NCI-H2029 treated with DMSO at 0.1 percent for 48 hours (cell line): Measurements from ENCODE around the gene CREB3.

ENCODE experiments used
- DNase-seq: peaks from one replicate; lab custom pipeline; 2025; lab: John Stamatoyannopoulos, UW

Gene CREB3, protein sequence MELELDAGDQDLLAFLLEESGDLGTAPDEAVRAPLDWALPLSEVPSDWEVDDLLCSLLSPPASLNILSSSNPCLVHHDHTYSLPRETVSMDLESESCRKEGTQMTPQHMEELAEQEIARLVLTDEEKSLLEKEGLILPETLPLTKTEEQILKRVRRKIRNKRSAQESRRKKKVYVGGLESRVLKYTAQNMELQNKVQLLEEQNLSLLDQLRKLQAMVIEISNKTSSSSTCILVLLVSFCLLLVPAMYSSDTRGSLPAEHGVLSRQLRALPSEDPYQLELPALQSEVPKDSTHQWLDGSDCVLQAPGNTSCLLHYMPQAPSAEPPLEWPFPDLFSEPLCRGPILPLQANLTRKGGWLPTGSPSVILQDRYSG

GRCh38 chr9:35732185-35732799 is at the start of gene CREB3, which contains the start of gene TLN1:
Gene CREB3 (plus strand): TSS chr9:35732666. CDS start chr9:35732773, 107 bp downstream.
Gene TLN1 (minus strand): TSS chr9:35732195. CDS start chr9:35725694, 6,501 bp downstream.
- DNase-seq = peak; percentile 98

- no peak for DNase-seq
Observed at GRCh38 chr9:35683323-35683722, 49.1 kb upstream of the CREB3 start.

DNA sequence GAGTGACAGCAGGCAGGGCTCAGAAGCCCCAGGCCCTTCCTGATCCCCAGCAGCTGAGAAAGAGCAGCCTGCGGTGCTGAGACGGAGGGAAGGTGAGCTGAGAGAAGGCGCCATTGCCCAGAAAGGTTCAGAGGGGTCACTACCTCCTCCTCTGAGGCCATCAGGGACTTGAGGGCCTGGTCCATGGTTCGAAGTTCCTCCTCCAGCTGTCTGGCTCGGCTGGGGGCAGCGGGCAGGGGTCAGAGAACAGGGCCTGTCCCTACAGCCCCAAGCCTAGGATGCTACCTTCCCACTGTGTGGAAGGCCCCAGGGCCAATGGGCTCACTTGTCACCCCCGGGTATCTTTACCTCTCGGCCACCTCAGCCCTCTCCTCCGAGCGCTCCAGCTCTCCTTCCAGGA is 47.5 kb upstream of the CREB3 start:
- no peak for DNase-seq

GRCh38 chr9:35685506-35685905 is 47.0 kb upstream of the CREB3 start:
- no peak for DNase-seq

DNA sequence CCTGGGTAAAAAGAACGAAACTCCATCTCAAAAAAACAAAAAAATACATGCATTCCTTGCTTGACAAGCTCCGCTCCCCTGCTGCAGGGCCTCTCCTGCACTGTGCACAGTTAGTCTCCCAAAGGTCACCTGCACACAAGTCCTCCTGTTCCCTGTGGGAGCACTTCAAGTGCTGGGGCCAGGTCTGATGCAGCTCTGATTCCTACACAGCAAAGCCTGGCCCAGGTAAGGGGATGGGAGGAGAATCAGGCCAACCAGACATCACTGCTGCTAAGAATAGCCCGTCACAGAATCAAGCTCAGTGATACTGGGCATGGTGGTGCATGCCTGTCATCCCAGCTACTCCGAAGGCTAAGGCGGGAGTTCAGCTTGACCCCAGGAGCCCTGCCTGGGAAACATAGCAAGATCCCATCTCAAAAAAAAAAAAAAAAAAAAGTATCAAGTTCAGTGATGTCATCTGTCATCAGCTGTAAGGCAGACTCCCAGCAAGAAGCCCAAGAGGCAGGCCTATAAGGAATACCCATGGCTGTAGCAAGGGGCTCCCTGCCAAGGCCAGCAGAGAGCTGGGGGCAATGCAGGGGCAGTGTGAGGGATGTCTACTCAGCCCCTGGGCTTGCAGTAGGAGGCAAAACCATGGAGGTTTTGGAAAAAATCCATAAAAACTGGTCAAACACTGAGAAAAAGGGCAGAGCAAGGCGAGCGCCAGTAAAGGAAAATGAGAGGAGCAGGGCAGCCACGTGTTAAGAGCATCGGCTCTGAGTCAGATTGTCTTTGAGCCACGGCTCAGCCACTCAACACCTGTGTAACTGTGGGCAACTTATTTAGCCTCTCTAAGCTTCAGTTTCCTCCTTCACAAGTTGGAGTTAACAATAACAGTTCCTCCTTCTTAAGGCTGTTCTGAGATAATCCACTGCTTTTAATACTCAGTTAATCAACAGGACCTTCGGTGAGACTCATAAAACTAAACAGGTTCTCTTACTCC is 46.0 kb upstream of the CREB3 start:
- DNase-seq = no peak

DNA sequence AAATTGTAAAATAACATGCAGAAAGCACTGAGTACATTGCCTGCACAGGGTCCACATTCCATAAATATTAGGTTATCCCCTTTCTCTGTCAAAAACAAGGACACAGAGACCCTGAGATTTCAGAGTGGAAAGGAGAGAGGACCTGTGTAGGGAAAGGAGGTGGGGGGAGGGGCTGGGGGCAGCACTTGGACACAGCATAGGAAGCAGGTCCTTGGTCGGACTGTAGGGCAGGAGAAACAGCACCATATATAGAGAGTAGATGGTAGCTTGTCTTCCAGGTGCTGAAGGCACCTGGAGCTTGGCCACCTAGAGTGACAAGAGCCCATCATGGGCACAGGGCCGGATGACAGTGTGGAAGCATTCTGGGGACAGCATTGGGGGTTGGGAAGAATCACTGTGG is 45.2 kb upstream of the CREB3 start:
- DNase-seq = no peak

DNA sequence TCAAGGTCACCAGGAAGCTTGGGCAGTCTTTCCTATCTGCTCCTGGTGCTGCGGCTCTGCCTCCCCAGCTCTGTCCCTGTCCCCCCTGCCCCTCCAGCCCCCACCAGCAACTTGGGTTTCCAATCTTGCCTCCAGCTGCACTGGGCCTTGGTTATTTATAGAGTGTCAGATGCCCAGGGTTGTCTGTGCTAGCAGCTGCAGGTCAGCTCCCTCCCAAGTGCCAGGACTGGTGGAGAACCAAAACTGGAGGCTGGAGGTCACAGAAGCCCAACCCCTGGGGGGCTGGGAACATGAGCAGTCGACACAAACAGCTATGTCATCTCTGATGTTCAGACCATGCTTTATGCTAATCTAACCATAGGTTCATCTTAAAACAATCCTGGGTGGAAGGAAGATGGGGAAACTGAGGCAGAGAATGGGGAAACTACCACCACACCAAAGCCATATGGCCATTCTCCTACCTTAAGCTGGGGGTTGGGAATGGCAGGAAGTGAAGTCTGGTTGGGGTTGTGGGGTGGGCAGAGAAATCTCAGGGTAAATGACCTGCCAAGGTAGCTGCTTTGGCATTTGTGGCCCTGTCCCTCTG is 44.4 kb upstream of the CREB3 start:
- DNase-seq = no peak

GRCh38 chr9:35688558-35689541 is 43.6 kb upstream of the CREB3 start:
- no peak for DNase-seq

DNA sequence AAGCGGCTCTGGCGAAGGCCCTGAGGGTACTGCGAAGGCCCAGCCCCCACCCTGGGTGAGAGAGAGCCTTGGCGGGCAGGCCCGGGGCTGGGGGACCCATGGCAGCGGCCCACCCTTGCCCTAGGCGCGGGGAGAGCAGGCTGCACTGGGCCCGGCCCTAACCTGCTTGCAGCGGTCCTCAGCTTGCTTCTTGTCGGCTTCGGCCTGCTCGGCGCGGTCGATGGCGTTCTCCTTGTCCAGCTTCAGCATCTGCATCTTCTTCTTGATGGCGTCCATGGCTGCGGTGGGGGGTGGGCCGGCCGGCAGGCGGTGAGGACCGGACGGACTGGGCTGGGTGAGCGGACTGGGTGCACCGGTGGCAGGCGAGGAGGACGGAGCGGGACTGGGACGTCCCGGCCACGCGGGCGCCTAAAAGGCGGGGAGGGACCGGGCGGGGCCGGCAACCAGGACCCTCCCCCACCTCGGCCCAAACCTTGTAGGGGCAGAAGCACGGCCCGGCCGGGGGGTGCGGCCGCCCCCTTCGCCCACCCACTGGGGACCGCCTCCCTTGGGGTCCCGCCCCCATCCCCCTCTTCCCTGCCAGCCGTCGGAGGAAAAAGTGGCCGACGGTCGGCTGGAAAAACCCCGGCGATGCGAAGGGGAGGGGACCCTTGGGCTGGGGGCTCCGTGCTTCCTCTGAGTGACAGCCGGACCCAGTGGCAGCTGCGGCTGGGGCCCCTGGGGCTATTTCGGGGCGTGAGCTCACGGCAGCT is 42.7 kb upstream of the CREB3 start, which contains the start of gene TPM2:
TPM2 (minus strand) TSS at position 384 of the 752 bp plus-strand sequence; CDS start at position 276, 108 bp downstream.
- no peak for DNase-seq

DNA sequence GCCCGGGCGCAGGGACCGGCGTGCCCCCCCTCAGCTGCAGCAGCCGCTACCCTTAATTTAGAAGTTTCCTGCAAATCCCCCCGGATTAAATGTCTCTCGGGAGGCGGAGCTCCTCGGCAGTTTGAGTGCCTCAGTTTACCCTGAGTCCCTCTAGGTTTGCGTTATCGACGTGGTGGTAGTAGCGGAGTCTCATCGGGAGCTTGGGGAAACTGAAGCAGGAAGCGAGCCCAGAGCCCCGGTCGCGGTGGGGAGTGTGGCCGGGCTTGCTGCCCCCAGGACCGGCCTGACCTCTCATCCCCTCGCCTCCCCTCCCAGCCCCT is 42.2 kb upstream of the CREB3 start:
- no peak for DNase-seq

GRCh38 chr9:35690614-35691333 is 41.7 kb upstream of the CREB3 start:
- DNase-seq = no peak

DNA sequence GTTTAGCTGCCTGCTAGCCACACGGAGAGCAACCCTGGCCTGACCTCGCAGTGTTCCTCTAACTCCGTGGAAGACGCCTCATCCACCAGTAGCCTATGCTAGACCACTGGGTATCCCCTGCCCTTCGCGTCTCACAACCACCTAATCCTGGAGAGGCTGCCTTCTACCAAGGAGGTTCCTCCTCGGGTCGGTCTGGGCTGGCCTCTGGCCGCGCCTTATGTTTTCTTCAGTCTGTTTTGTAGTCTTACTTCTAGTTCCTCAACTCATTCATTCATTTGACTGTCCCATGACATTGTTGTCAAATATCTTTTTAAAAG is 41.2 kb upstream of the CREB3 start:
- DNase-seq = no peak

DNA sequence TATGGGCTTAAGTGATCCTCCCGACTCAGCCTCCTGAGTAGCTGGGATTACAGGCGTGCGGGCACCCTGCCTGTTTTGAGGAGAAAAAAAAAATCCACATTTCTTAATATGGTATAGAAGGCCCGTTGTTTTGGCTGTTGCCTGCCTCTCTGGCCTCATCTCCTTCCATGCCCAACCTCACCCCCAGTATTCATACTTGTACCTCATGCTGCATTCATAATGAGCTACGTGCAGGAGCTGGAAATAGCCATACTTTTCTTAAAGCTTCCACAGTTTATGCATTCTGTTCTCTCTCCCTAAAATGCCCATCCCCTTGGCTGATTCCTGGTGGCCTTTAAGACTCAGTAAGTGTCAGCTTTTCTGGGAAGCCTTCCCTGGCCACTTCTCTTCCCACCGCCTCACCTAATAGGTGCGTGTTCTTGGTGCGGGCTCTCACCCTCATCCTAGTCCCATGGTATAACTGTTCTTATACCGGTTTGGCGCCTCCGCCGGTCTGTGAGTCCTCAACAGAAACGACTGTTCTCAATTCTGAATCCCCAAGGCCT is 40.6 kb upstream of the CREB3 start:
- no peak for DNase-seq

DNA sequence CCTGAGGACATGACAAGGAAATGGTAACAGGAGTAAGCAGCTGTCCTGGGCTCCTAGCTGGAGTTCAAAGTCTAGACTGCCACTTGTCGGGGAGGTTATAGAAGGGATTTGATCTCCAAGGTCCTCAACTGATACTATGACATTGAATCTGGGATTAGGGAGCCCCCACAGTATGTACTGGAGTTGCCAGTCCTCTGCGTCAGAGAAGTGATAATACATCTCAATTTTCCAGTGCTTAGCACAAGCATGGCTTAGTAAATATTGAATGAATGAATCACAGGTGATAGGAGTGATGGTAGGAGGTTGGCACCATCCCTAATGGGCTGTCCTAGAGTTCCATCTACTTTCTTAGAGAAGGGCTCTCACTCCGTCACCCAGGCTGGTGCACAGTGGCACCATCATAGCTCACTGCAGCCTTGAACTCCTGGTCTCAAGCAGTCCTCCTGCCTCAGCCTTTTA is 36.5 kb upstream of the CREB3 start:
- DNase-seq = no peak

DNA sequence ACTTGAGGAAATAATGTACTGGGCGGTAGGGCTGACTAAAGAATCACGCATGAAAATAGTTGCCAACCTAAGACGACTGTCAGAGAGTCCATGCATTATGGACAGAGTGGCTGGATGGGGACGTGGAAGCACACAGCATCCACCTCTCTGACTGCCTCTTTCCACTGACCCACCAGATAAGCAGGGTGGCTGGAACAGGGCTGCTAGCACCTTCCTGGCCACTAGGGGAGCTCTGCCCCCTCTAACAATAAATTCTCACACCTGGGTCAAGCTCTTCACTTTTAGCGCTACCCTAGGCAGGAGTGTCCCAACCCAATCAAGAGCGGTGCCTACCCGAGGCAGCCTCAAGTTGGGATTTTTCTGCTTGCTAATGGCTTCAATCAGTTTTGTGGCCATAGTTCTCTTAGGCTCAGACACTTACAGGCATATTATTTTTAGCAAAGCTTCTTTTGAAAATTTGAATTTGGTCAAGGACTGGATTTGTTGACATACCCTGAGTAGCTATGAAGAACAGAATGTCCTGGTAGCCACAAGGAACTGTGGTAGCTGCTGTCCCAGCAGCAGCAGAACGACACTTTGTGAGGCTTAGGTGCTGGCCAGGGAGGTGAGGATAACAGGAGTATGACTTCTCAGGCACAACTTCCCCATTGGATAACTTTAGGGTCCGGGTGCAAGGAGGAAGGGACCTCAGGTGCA is 35.8 kb upstream of the CREB3 start:
- DNase-seq = peak; percentile 34

DNA sequence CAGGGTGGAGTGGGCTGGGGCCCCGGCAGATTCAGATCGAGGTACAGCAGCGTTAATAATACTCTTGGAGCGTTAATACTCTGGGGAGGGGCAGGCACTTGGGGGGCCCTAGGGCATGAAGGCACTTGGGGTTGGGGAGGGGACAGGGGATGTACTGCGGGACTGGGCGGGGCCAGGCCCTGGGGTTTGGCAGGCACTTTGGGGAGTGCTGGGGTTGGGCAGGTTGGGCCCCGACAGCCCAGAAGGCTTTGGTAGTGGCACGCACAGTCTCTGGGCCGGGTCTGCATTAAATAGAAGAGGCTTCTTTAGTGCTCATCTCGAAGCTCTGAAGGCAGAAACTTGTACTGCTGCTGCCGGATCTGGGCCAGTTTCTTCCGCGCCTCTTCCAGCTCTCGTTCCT is 35.0 kb upstream of the CREB3 start:
- no peak for DNase-seq

- DNase-seq = no peak
Observed at GRCh38 chr9:35698231-35698630, 34.2 kb upstream of the CREB3 start.

DNA sequence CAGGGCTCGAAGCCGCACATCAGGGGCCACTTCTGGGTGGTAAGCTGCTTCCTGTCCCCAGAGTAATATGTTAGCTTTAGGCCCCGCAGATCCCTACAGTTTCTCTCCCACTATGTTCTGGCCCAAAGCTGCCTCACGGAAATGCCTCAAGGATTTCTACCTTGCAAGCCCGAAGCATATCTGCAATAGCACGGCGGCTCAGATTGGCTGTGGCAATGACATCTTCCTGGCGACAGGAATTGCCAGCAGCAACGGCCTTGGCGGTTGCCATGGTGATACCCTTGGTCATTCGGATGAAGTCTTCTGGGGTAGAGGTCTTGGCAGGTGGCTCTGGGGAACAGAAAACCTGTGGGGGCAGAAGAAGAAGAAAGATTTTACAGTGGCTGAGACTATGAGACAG is 32.4 kb upstream of the CREB3 start:
- no peak for DNase-seq

- no peak for DNase-seq
Observed at GRCh38 chr9:35700942-35701341, 31.5 kb upstream of the CREB3 start.
